Upper lobe of right lung (tissue), 1 donor: ENCODE measurements around the gene MLLT3. TPM values are rescaled to one million over a fixed set of nuclear protein-coding genes. Genes with fewer than 3 reads are reported as not detected.

Experiments used
- ATAC-seq: fragments of 200-7000 bp; cut with Tn5 transposase; one replicate; pipeline ENCODE4 v1.9.1; 2020; ENCODE audit warnings: mild to moderate bottlenecking, moderate library complexity
- DNase-seq: peaks from one replicate; pipeline ENCODE4 v3.0.0-alpha.2; 2020
- H3K27ac ChIP-seq: fragments of 200-600 bp; one replicate; pipeline ENCODE4 v1.8.0; 2022
- H3K27me3 ChIP-seq: fragments of 200-600 bp; one replicate; pipeline ENCODE4 v1.8.0; 2022; ENCODE audit warnings: mild to moderate bottlenecking
- H3K36me3 ChIP-seq: fragments of 200-600 bp; one replicate; pipeline ENCODE4 v1.8.0; 2022
- H3K4me1 ChIP-seq: fragments of 200-600 bp; one replicate; pipeline ENCODE4 v1.8.0; 2022
- H3K4me3 ChIP-seq: fragments of 200-600 bp; one replicate; pipeline ENCODE4 v1.8.0; 2022; ENCODE audit warnings: mild to moderate bottlenecking
- H3K9me3 ChIP-seq: fragments of 200-600 bp; one replicate; pipeline ENCODE4 v1.8.0; 2022
- CTCF ChIP-seq: fragments of 200-600 bp; IDR thresholded peaks from one replicate; pipeline ENCODE4 v1.8.0; 2022; ENCODE audit warnings: antibody characterized with exemption
- intact Hi-C: fragments of 100-400 bp; cut with DNase I; formaldehyde crosslinking; loops from one replicate; pipeline ENCODE4 v1.11.0; 2022
- total RNA-seq: library from RNA; stranded (reverse); fragmentation: NEBNext Ultra II Directional; extraction: Animal tissue kit (Norgen Biotek cat#: 25700); gene quantifications from one replicate; pipeline ENCODE4 v1.2.1, GENCODE V29; 2021
- donor health status: DM: no; HTN: yes; CAD: no; lungs with severe emphysema.

Gene MLLT3
- total RNA-seq, 1 donor from 2014 or later = 15.4 TPM

- Histone ChIP-seq H3K4me1 (no peaks in the 10 kb centered on the region), H3K27me3 (no peaks in the 10 kb centered on the region), H3K4me3 (no peak overlapping the region), H3K9me3 (no peaks in the 10 kb centered on the region), H3K36me3 (no peaks in the 10 kb centered on the region), H3K27ac (no peak overlapping the region)
- no peak for TF ChIP-seq CTCF
- ATAC-seq = no peak
- intact Hi-C loops = no loop called here
- no peak for DNase-seq
Observed at GRCh38 chr9:20481437-20481836, 140.9 kb downstream of the MLLT3 start.

GRCh38 chr9:20480249-20480648, 142.1 kb downstream of the MLLT3 start:
- Histone ChIP-seq H3K36me3 (no peaks in the 10 kb centered on the region), H3K27ac (no peak overlapping the region), H3K4me1 (no peaks in the 10 kb centered on the region), H3K4me3 (no peak overlapping the region), H3K27me3 (no peaks in the 10 kb centered on the region), H3K9me3 (no peaks in the 10 kb centered on the region)
- DNase-seq (no peak), ATAC-seq (no peak)
- intact Hi-C loops = no loop called here
- TF ChIP-seq CTCF = no peak

- no peak for ATAC-seq
- H3K4me1 ChIP-seq = no peaks in the 10 kb centered on the region
- no peaks in the 10 kb centered on the region for H3K9me3 ChIP-seq
- no peak for TF ChIP-seq CTCF
- intact Hi-C loops = no loop called here
- no peak for DNase-seq
- no peaks in the 10 kb centered on the region for H3K36me3 ChIP-seq
- H3K4me3 ChIP-seq = no peak overlapping the region
- H3K27ac ChIP-seq = no peak overlapping the region
- no peaks in the 10 kb centered on the region for H3K27me3 ChIP-seq
Observed at GRCh38 chr9:20479419-20480155, 142.7 kb downstream of the MLLT3 start.

- ATAC-seq = no peak
- no peak for TF ChIP-seq CTCF
- intact Hi-C loops = no loop called here
Observed at GRCh38 chr9:20478786-20479185, 143.5 kb downstream of the MLLT3 start.

GRCh38 chr9:20477940-20478620, 144.2 kb downstream of the MLLT3 start:
- no peaks in the 10 kb centered on the region for H3K27me3 ChIP-seq
- intact Hi-C loops = no loop called here
- no peak for TF ChIP-seq CTCF
- H3K9me3 ChIP-seq = no peaks in the 10 kb centered on the region
- H3K27ac ChIP-seq = no peak overlapping the region
- H3K4me3 ChIP-seq = no peak overlapping the region
- ATAC-seq (no peak), DNase-seq (no peak)
- peaks cover 9% of the 10 kb centered on the region for H3K4me1 ChIP-seq
- H3K36me3 ChIP-seq = no peaks in the 10 kb centered on the region

More at GRCh38 chr9:20478786-20479185, 143.5 kb downstream of the MLLT3 start:
- H3K36me3 ChIP-seq = no peaks in the 10 kb centered on the region
- no peaks in the 10 kb centered on the region for H3K9me3 ChIP-seq
- H3K4me1 ChIP-seq = peaks cover 4% of the 10 kb centered on the region
- H3K4me3 ChIP-seq = no peak overlapping the region
- no peaks in the 10 kb centered on the region for H3K27me3 ChIP-seq
- H3K27ac ChIP-seq = no peak overlapping the region
- no peak for DNase-seq
